RWPE2 (cell line): ENCODE results near the gene CDC45.

Experiments used
- ATAC-seq: fragments of 200-7000 bp; cut with Tn5 transposase; 3 replicates; pipeline ENCODE4 v1.9.1; 2021; ENCODE audit warnings: low read depth
- DNase-seq: peaks from one replicate; pipeline ENCODE4 v3.0.0-alpha.2; 2020; ENCODE audit warnings: low spot score
- H3K27ac ChIP-seq: fragments of 450-650 bp; 2 replicates; pipeline ENCODE4 v1.5.1; 2017; ENCODE audit warnings: mild to moderate bottlenecking; ENCODE audit not compliant: poor library complexity, severe bottlenecking
- H3K27me3 ChIP-seq: fragments of 250-450 bp; sonication (Bioruptor Pico); 2 replicates; pipeline ENCODE4 v1.5.1; 2021; ENCODE audit warnings: mild to moderate bottlenecking, moderate library complexity; ENCODE audit not compliant: insufficient read depth, poor library complexity, severe bottlenecking
- H3K36me3 ChIP-seq: fragments of 250-450 bp; sonication (Bioruptor Pico); 2 replicates; pipeline ENCODE4 v1.5.1; 2020; ENCODE audit warnings: low read depth, mild to moderate bottlenecking, moderate library complexity
- H3K4me1 ChIP-seq: fragments of 250-450 bp; sonication (Bioruptor Pico); 2 replicates; pipeline ENCODE4 v1.5.1; 2021; ENCODE audit warnings: mild to moderate bottlenecking, moderate library complexity; ENCODE audit not compliant: insufficient read depth, poor library complexity, severe bottlenecking
- H3K4me3 ChIP-seq: fragments of 250-450 bp; sonication (Bioruptor Pico); 2 replicates; pipeline ENCODE4 v1.5.1; 2021; ENCODE audit warnings: mild to moderate bottlenecking, moderate library complexity; ENCODE audit not compliant: severe bottlenecking
- H3K9me3 ChIP-seq: fragments of 250-450 bp; sonication (Bioruptor Pico); 2 replicates; pipeline ENCODE4 v1.5.1; 2021; ENCODE audit warnings: mild to moderate bottlenecking, moderate library complexity; ENCODE audit not compliant: severe bottlenecking
- TF ChIP-seq, protein P1 (sequence below): fragments of 450-650 bp; IDR thresholded peaks from one replicate; pipeline ENCODE4 v1.5.1; 2017; ENCODE audit warnings: mild to moderate bottlenecking, moderate library complexity; ENCODE audit not compliant: poor library complexity, severe bottlenecking

CDC45 gene

GRCh38 chr22:19499880-19500242, 20.1 kb downstream of the CDC45 start:
- H3K9me3 ChIP-seq: no peaks in the 10 kb centered on the region
- TF ChIP-seq, protein P1, sequence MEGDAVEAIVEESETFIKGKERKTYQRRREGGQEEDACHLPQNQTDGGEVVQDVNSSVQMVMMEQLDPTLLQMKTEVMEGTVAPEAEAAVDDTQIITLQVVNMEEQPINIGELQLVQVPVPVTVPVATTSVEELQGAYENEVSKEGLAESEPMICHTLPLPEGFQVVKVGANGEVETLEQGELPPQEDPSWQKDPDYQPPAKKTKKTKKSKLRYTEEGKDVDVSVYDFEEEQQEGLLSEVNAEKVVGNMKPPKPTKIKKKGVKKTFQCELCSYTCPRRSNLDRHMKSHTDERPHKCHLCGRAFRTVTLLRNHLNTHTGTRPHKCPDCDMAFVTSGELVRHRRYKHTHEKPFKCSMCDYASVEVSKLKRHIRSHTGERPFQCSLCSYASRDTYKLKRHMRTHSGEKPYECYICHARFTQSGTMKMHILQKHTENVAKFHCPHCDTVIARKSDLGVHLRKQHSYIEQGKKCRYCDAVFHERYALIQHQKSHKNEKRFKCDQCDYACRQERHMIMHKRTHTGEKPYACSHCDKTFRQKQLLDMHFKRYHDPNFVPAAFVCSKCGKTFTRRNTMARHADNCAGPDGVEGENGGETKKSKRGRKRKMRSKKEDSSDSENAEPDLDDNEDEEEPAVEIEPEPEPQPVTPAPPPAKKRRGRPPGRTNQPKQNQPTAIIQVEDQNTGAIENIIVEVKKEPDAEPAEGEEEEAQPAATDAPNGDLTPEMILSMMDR: no peak
- no peaks in the 10 kb centered on the region for H3K27me3 ChIP-seq
- H3K36me3 ChIP-seq: peaks cover 46% of the 10 kb centered on the region
- no peak overlapping the region for H3K27ac ChIP-seq
- no peak for ATAC-seq
- no peak for DNase-seq
- H3K4me3 ChIP-seq: no peak overlapping the region
- no peaks in the 10 kb centered on the region for H3K4me1 ChIP-seq

DNA sequence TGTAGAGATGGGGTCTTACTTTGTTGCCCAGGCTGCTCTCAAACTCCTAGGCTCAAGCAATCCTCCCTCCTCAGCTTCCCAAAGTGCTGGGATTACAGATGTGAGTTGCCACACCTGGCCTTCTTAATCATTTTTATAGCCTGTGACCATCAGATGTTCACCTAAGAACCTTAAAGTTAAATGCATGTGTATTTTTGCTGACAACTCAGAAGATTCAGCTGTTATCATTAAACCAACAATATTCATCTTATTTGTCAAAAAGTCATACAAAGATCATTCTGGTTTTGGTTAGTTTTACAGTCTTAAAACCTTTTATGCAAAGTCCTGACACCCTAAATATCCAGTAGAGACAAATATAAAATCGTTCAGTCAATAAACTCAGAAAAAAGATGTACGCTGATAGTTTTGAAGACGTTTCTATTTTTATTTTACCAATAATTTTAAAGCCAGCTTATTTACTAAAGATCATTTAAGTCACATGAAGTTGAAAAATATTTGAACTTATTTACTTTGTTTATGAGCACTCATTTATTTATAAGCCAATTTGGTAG, 22.3 kb downstream of the CDC45 start:
- Histone ChIP-seq H3K27me3 (no peaks in the 10 kb centered on the region), H3K27ac (no peak overlapping the region), H3K4me3 (no peak overlapping the region), H3K4me1 (no peaks in the 10 kb centered on the region), H3K36me3 (peaks cover 41% of the 10 kb centered on the region), H3K9me3 (no peaks in the 10 kb centered on the region)
- TF ChIP-seq, protein P1: no peak
- no peak for ATAC-seq
- DNase-seq: no peak

- Histone ChIP-seq H3K27ac (no peak overlapping the region), H3K4me1 (no peaks in the 10 kb centered on the region), H3K27me3 (no peaks in the 10 kb centered on the region), H3K36me3 (peaks cover 42% of the 10 kb centered on the region), H3K9me3 (no peaks in the 10 kb centered on the region), H3K4me3 (no peak overlapping the region)
- TF ChIP-seq, protein P1: no peak
- DNase-seq (no peak), ATAC-seq (no peak)
These were observed 23.6 kb downstream of the CDC45 start for GRCh38 chr22:19503367-19503766.

- no peak overlapping the region for H3K4me3 ChIP-seq
- H3K9me3 ChIP-seq: no peaks in the 10 kb centered on the region
- TF ChIP-seq, protein P1: no peak
- H3K27me3 ChIP-seq: no peaks in the 10 kb centered on the region
- H3K27ac ChIP-seq: no peak overlapping the region
- H3K36me3 ChIP-seq: peaks cover 43% of the 10 kb centered on the region
- no peaks in the 10 kb centered on the region for H3K4me1 ChIP-seq
- DNase-seq: no peak
- no peak for ATAC-seq
These were observed 24.1 kb downstream of the CDC45 start for GRCh38 chr22:19503869-19504268.

DNA sequence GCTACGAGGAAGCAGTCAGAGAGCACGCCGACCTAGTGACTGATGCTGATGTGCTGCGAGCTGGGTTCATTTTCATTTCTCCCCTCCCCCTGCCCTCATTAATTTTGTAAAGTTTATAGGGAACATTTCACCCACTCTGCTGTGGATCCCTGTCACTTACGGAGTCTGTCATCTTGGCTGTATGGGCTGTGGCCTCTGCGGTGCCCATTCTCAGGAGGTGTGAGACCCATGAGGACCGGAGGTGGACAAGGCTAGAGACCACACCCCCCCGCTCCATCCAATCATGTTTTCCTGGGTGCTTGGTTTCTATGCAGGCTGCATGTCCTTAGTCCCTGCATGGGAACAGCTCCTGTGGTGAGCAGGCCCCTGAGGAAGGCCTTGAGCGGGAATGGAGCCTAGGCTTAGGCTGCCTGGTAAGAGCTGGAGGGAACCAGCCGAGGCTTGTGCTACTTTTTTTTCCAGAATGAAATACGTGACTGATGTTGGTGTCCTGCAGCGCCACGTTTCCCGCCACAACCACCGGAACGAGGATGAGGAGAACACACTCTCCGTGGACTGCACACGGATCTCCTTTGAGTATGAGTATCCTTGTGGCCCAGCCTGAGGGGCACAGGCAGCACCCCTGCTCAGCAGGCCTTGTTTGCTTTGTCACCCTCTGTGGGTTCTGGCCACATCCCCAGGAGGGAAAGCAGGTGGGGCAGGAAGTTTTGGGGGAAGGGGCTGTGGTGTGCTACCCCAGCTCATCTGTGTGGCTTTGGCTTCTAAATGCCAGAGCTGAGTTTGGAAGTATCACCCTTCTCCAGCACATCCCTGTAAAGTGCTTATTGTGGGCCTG, 25.4 kb downstream of the CDC45 start:
- Histone ChIP-seq H3K27ac (no peak overlapping the region), H3K36me3 (peaks cover 53% of the 10 kb centered on the region)
- TF ChIP-seq, protein P1: no peak

More for the DNA sequence above, 25.4 kb downstream of the CDC45 start:
- Histone ChIP-seq H3K27me3 (no peaks in the 10 kb centered on the region), H3K4me1 (no peaks in the 10 kb centered on the region), H3K9me3 (no peaks in the 10 kb centered on the region), H3K4me3 (no peak overlapping the region)
- ATAC-seq: no peak
- no peak for DNase-seq
